ENCODE data around the gene CACHD1. TPM values are rescaled to one million over a fixed set of nuclear protein-coding genes. Genes with fewer than 3 reads are reported as not detected.

CACHD1 gene
- total RNA-seq, 1 donor from 2014 or later = 24.1 TPM

DNA sequence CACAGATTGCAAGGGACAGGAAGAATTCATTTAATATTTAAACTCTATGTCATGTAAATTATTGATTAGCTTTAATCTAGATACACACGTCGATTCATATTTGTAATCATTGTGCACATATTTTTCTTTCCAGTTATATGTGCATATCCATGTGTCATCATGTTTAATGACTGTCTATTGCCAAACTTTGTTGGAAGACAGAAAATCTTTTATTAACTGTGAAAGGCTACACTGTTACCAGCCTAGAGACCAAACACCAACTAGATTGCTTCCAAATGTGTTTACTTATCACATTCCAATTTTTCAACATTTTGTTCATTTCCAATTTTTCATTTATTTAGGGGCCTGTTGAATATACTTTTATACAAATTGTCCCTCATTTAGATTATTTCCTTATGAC is 43.2 kb upstream of the CACHD1 start:
- Mint-ChIP-seq H3K9me3 (peaks cover 16% of the 10 kb centered on the region), H3K27ac (no peak overlapping the region), H3K36me3 (peaks cover 1% of the 10 kb centered on the region), H3K4me3 (no peak overlapping the region), H3K27me3 (ENCODE audit: low read depth) (peaks cover 2% of the 10 kb centered on the region), H3K4me1 (peaks cover 2% of the 10 kb centered on the region)
- DNase-seq (ENCODE audit: low spot score in 2 of 2, unreplicated experiment in 2 of 2) = no peak
- TF ChIP-seq, protein P1, sequence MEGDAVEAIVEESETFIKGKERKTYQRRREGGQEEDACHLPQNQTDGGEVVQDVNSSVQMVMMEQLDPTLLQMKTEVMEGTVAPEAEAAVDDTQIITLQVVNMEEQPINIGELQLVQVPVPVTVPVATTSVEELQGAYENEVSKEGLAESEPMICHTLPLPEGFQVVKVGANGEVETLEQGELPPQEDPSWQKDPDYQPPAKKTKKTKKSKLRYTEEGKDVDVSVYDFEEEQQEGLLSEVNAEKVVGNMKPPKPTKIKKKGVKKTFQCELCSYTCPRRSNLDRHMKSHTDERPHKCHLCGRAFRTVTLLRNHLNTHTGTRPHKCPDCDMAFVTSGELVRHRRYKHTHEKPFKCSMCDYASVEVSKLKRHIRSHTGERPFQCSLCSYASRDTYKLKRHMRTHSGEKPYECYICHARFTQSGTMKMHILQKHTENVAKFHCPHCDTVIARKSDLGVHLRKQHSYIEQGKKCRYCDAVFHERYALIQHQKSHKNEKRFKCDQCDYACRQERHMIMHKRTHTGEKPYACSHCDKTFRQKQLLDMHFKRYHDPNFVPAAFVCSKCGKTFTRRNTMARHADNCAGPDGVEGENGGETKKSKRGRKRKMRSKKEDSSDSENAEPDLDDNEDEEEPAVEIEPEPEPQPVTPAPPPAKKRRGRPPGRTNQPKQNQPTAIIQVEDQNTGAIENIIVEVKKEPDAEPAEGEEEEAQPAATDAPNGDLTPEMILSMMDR (IDR thresholded peaks at IDR 0.05; ENCODE audit: unreplicated experiment) = no peak

- Mint-ChIP-seq H3K4me1 (peaks cover 2% of the 10 kb centered on the region), H3K36me3 (peaks cover 1% of the 10 kb centered on the region)
These were observed 42.0 kb upstream of the CACHD1 start for GRCh38 chr1:64427879-64428278.

GRCh38 chr1:64433308-64433707 is 36.6 kb upstream of the CACHD1 start:
- Mint-ChIP-seq H3K4me1 (no peaks in the 10 kb centered on the region), H3K27ac (no peak overlapping the region), H3K27me3 (ENCODE audit: low read depth) (no peaks in the 10 kb centered on the region), H3K9me3 (no peaks in the 10 kb centered on the region), H3K4me3 (no peak overlapping the region), H3K36me3 (no peaks in the 10 kb centered on the region)
- DNase-seq (ENCODE audit: low spot score in 2 of 2, unreplicated experiment in 2 of 2) = no peak
- TF ChIP-seq, protein P1 (IDR thresholded peaks at IDR 0.05; ENCODE audit: unreplicated experiment) = no peak

More at GRCh38 chr1:64427879-64428278, 42.0 kb upstream of the CACHD1 start:
- Mint-ChIP-seq H3K27me3 (ENCODE audit: low read depth) (peaks cover 2% of the 10 kb centered on the region), H3K9me3 (peaks cover 16% of the 10 kb centered on the region), H3K4me3 (no peak overlapping the region), H3K27ac (no peak overlapping the region)
- TF ChIP-seq, protein P1 (IDR thresholded peaks at IDR 0.05; ENCODE audit: unreplicated experiment) = no peak
- DNase-seq (ENCODE audit: low spot score in 2 of 2, unreplicated experiment in 2 of 2) = no peak

GRCh38 chr1:64433747-64434146 is 36.2 kb upstream of the CACHD1 start:
- Mint-ChIP-seq H3K4me1 (no peaks in the 10 kb centered on the region), H3K27ac (no peak overlapping the region), H3K36me3 (no peaks in the 10 kb centered on the region), H3K27me3 (ENCODE audit: low read depth) (no peaks in the 10 kb centered on the region), H3K9me3 (no peaks in the 10 kb centered on the region), H3K4me3 (no peak overlapping the region)
- TF ChIP-seq, protein P1 (IDR thresholded peaks at IDR 0.05; ENCODE audit: unreplicated experiment) = no peak
- DNase-seq (ENCODE audit: low spot score in 2 of 2, unreplicated experiment in 2 of 2) = no peak

- no peaks in the 10 kb centered on the region for H3K9me3 Mint-ChIP-seq
- no peaks in the 10 kb centered on the region for H3K27me3 Mint-ChIP-seq (ENCODE audit: low read depth)
- TF ChIP-seq, protein P1 (IDR thresholded peaks at IDR 0.05; ENCODE audit: unreplicated experiment) = no peak
- H3K36me3 Mint-ChIP-seq = no peaks in the 10 kb centered on the region
- no peak overlapping the region for H3K4me3 Mint-ChIP-seq
- no peaks in the 10 kb centered on the region for H3K4me1 Mint-ChIP-seq
- DNase-seq (ENCODE audit: low spot score in 2 of 2, unreplicated experiment in 2 of 2) = no peak
- no peak overlapping the region for H3K27ac Mint-ChIP-seq
These were observed 34.9 kb upstream of the CACHD1 start for GRCh38 chr1:64435000-64435399.

- H3K4me1 Mint-ChIP-seq = no peaks in the 10 kb centered on the region
- TF ChIP-seq, protein P1 (IDR thresholded peaks at IDR 0.05; ENCODE audit: unreplicated experiment) = no peak
- no peaks in the 10 kb centered on the region for H3K36me3 Mint-ChIP-seq
- no peaks in the 10 kb centered on the region for H3K27me3 Mint-ChIP-seq (ENCODE audit: low read depth)
- H3K27ac Mint-ChIP-seq = no peak overlapping the region
- DNase-seq (ENCODE audit: low spot score in 2 of 2, unreplicated experiment in 2 of 2) = no peak
- no peaks in the 10 kb centered on the region for H3K9me3 Mint-ChIP-seq
- no peak overlapping the region for H3K4me3 Mint-ChIP-seq
These were observed 32.5 kb upstream of the CACHD1 start for GRCh38 chr1:64437453-64437852.
